Osteocyte (in vitro differentiated cells): ENCODE data around the gene GSG1L2. TPM values are rescaled to one million over a fixed set of nuclear protein-coding genes. Genes with fewer than 3 reads are reported as not detected.

Experiments
- DNase-seq: peaks from one replicate; pipeline ENCODE4 v3.0.0; 2021; ENCODE audit warnings: mixed read lengths; ENCODE audit not compliant: unreplicated experiment; ENCODE audit errors: extremely low spot score
- H3K27ac Mint-ChIP-seq: one replicate; pipeline ENCODE4 v1.8.0; 2021; ENCODE audit warnings: mild to moderate bottlenecking, mixed read lengths; ENCODE audit not compliant: unreplicated experiment
- H3K27me3 Mint-ChIP-seq: one replicate; pipeline ENCODE4 v1.8.0; 2021; ENCODE audit warnings: mixed read lengths; ENCODE audit not compliant: unreplicated experiment
- H3K36me3 Mint-ChIP-seq: one replicate; pipeline ENCODE4 v1.8.0; 2021; ENCODE audit warnings: mixed read lengths; ENCODE audit not compliant: unreplicated experiment
- H3K4me1 Mint-ChIP-seq: one replicate; pipeline ENCODE4 v1.8.0; 2021; ENCODE audit warnings: mixed read lengths; ENCODE audit not compliant: unreplicated experiment
- H3K4me3 Mint-ChIP-seq: one replicate; pipeline ENCODE4 v1.8.0; 2021; ENCODE audit warnings: mild to moderate bottlenecking, moderate library complexity, mixed read lengths; ENCODE audit not compliant: unreplicated experiment
- H3K9me3 Mint-ChIP-seq: one replicate; pipeline ENCODE4 v1.8.0; 2021; ENCODE audit warnings: mixed read lengths; ENCODE audit not compliant: unreplicated experiment
- CTCF ChIP-seq: fragments of 200-600 bp; sonication (generic); IDR thresholded peaks from 2 replicates; pipeline ENCODE4 v1.5.0; 2021; ENCODE audit warnings: antibody characterized with exemption, mild to moderate bottlenecking, moderate library complexity
- total RNA-seq: library from RNA; stranded (reverse); gene quantifications from 2 replicates; pipeline ENCODE4 v1.2.1, GENCODE V29; 2021

Gene GSG1L2
- total RNA-seq, 1 donor from 2014 or later, result not detected

DNA sequence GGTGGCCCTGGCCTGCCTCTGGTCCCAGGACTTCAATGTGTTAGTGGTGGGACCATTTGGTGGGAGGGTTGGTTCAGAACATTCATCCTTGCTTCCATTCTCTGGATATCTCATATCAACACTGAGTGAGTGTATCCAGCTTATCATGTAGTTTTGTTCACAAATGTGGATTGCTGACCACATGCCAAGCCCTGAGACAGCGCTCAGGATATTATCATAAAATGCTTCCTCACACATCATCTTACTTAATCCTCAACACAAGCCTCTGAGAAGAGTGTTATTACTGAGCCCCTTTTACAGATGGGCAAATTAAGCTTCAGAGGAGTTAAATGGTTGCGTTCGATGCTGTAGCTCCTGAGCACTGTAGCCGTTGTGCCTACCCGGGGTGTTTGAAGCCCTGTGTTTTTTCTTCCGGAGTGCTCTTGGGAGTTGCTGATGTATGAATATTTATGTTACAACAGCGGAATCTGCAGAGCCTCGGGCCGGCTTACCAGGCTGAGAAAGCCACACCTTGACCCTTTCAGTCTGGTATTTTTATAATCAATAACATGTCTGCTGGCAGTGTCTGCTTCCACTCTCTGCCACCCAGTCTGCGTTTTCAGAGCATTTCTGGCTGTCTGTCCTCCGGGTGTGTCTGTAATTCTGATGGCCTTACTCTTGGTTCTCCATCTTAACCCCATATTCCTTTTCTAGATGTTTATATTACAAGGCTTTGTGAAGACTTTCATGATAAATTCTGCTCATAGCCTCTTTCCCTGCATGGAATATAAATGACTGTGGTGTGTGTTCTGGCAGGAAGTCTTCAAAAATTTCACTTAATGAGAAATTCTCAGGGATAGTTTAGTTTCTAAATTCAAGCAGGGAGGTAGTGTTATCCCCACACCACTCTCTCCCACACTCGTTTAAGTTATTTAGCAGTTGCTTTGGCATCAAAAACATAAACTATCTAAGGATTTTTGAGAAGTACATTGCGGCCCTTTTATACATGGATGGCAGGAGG is 6.7 kb upstream of the GSG1L2 start:
- no peak for DNase-seq
- Mint-ChIP-seq H3K4me1 (peaks cover 50% of the 10 kb centered on the region), H3K36me3 (no peaks in the 10 kb centered on the region), H3K27ac (peak overlapping the region; percentile 92), H3K9me3 (no peaks in the 10 kb centered on the region), H3K4me3 (peak overlapping the region; percentile 24), H3K27me3 (no peaks in the 10 kb centered on the region)
- no peak for TF ChIP-seq CTCF

GRCh38 chr17:9825641-9826150 is 3.8 kb upstream of the GSG1L2 start, which contains the start of gene GLP2R:
GLP2R (plus strand) TSS chr17:9825924; CDS start chr17:9826064, 140 bp downstream.
- Mint-ChIP-seq H3K27ac (peak within 1 kb of the TSS; percentile 38), H3K27me3 (no peaks in the 10 kb centered on the region), H3K36me3 (no peaks in the 10 kb centered on the region), H3K4me3 (no peak within 1 kb of the TSS), H3K4me1 (peaks cover 53% of the 10 kb centered on the region), H3K9me3 (no peaks in the 10 kb centered on the region)
- TF ChIP-seq CTCF, result no peak
- DNase-seq, result no peak

DNA sequence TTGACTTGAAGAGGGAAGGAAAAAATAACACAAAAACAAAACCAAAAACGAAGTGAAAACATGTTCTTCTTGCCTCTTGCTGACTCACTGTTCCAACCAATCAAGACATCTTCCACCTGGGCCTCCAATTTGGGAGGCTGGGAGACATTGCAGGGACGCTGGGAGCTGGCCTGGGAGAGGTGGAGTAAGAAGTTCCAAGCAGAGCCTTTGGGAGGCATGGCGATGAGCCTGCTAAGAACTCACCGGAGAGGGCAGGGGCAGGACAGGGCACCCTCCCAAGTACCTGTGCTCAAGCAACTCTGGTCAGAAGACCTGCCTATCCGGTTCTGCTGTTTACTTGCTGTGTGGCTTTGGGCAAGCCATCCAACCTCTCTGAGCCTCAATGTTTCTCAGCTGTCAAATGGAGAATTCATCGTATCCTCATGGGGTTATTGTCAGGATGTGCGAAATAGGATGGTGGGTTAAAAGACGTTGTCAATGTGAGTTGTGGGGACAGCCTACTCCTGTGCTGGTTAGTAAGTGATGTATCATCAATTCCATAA is 3.0 kb upstream of the GSG1L2 start:
- Mint-ChIP-seq H3K9me3 (no peaks in the 10 kb centered on the region), H3K4me1 (peaks cover 52% of the 10 kb centered on the region), H3K27ac (peak overlapping the region; percentile 38), H3K36me3 (no peaks in the 10 kb centered on the region), H3K27me3 (no peaks in the 10 kb centered on the region), H3K4me3 (no peak overlapping the region)
- DNase-seq, result no peak
- no peak for TF ChIP-seq CTCF

DNA sequence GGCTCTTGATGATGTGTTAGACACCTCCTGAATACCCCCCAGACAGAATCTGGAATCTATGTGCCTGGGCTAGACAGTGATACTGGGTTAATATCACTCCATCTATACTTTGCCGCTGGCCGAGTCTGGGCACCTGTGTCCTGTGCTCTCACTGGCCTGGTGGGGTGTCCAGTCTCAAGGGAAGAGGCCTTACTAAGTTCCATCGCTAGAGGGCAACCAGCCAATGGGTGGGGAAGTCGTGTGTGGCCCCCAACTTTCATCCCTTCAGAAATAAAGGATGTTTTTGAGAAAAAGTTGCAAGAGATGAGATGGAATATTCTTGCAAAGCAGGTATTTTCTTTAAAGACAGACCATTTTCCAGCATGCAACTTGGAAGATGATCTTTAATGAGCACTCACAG is 2.2 kb upstream of the GSG1L2 start:
- Mint-ChIP-seq H3K4me1 (peaks cover 46% of the 10 kb centered on the region), H3K36me3 (no peaks in the 10 kb centered on the region), H3K27ac (no peak overlapping the region), H3K4me3 (no peak overlapping the region), H3K9me3 (no peaks in the 10 kb centered on the region), H3K27me3 (no peaks in the 10 kb centered on the region)
- no peak for DNase-seq
- TF ChIP-seq CTCF, result no peak

DNA sequence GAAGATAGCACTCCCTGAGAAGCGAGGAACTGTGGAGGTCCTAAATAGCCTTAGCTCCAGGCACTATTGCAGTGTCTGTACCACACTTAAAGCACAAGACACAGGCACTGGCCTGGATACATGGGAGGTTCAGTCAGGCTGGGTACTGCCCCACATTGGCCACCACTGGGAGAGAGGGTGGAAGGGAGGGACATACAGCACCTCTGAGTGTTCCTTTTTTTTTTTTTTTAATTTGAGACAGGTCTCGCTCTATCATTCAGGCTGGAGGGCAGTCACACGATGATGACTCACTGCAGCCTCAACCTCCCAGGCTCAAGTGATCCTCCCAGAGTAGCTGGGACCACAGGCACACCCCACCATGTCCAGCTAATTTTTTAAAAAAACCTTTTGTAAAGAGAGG is 1.4 kb downstream of the GSG1L2 start:
- H3K36me3 Mint-ChIP-seq, result peaks cover 2% of the 10 kb centered on the region
- H3K27ac Mint-ChIP-seq, result peak overlapping the region; percentile 52
- no peak for TF ChIP-seq CTCF
- no peak for DNase-seq
- H3K4me1 Mint-ChIP-seq, result peaks cover 20% of the 10 kb centered on the region
- no peaks in the 10 kb centered on the region for H3K27me3 Mint-ChIP-seq
- no peaks in the 10 kb centered on the region for H3K9me3 Mint-ChIP-seq
- H3K4me3 Mint-ChIP-seq, result no peak overlapping the region
